Stromal cell of bone marrow (primary cell): ENCODE measurements around the gene AKIRIN2.
"Not testable (repeated sequence)": the region's sequence is repeated elsewhere in the genome, so short reads cannot be mapped to it uniquely, and the experiment has no call there.

ENCODE experiments used
- DNase-seq: peaks from one replicate; pipeline ENCODE4 v3.0.0-alpha.2; 2012; ENCODE audit warnings: low read depth

Gene AKIRIN2

GRCh38 chr6:87718662-87719433, 16.8 kb upstream of the AKIRIN2 start:
- DNase-seq, result no peak

GRCh38 chr6:87716928-87717614, 15.0 kb upstream of the AKIRIN2 start:
- DNase-seq, result no peak

DNA sequence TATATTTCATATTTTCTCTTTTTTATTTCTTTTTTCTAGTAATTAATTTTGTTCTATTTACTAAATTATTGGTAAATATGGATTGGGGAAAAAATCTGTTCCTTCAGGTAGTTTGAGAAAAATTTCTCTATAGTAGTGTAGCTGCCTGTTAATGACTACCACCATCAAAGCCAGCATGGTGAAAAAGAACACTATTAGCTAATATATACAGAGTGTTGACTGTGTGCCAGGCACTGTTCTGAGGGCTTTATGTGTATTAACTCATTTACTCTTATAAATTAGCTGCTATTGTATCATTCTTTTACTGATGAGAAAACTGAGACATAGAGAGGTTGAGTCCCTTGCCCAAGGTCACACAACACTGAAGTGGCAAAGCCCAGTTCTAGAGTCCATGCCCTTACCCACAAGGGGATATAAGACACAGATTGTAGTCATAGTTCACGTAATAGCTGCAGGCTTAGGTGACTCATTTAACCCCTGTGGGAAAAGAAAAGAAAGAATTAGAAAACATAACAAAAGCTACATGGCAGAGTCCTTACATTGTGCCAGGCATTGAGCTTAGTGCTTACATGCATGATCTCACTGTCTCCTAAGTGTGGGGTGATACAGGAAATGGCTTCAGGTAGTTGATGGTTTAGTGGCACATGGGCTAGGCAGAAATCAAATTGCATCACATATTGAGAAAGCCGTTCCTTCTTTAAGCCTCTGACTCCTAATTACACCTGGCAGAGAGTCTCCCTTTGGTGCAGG, 12.2 kb upstream of the AKIRIN2 start:
- DNase-seq, result peak; percentile 81

DNA sequence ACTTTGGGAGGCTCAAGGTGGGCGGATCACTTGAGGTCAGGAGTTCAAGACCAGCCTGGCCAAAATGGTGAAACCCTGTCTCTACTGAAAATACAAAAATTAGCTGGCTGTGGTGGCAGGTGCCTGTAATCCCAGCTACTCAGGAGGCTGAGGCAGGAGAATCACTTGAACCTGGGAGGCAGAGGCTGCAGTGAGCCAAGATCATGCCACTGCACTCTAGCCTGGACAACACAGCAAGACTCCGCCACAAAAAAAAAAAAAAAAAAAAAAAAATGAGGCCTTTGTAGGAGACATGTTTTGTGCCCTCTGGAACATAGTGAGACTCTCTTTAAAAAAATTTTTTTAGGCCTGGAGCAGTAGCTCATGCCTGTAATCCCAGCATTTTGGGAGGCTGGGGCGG, 10.7 kb upstream of the AKIRIN2 start:
- not testable (repeated sequence) for DNase-seq

DNA sequence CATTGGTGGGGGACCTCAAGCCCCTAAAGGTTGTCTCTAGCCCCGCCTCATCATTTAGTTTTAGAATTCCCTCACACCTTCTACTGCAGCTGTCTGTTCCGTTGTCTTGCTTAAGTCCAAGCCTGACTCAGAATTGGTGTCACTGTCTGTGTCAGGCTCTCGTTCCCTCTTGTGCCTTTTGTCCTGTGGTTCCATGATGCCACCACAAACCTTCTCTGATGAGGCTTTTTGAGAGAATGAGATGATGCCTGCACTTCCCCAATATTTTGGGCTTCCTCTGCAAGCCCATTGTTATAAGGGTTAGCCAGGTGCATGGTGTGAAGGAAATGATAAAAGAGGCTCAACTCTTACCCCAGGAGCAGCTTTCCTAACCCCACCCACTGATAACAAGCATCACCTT, 8.1 kb upstream of the AKIRIN2 start:
- DNase-seq, result no peak

GRCh38 chr6:87708581-87709427, 6.8 kb upstream of the AKIRIN2 start:
- DNase-seq, result not testable (repeated sequence)

GRCh38 chr6:87706187-87706966, 4.3 kb upstream of the AKIRIN2 start:
- DNase-seq, result no peak

- DNase-seq, result no peak
Measured at GRCh38 chr6:87705070-87705691, 3.1 kb upstream of the AKIRIN2 start.

DNA sequence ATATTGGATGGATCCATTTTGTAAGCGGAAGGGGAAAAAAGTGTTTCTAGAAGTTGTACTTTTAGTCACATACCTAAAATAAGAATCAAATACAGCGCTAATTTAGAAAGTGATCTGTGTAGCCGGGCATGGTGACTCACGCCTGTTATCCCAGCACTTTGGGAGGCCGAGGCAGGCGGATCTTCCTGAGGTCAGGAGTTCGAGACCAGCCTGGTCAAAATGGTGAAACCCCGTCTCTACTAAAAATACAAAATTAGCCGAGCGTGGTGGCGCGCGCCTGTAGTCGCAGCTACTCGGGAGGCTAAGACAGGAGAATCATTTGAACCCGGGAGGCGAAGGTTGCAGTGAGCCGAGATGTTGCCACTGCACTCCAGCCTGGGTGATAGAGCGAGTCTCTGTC, 1.0 kb upstream of the AKIRIN2 start:
- not testable (repeated sequence) for DNase-seq

GRCh38 chr6:87702589-87702945, 534 bp upstream of the AKIRIN2 start:
- no peak for DNase-seq

DNA sequence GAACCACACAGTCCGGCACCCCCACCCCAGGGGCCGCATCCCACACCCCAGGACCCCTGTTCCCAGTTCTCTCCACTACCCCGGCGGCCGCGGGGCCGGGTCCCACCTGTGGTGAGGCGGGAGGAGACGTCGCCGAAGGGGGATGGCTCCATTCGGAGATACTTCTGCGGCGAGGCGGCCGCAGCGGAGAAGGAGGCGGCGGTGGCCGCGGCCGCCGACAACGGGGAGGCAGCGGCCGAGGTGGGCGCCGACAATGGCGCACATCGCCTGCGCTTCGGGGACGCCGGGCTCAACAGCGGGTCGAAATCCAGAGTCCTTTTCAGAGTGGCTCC, 723 bp downstream of the AKIRIN2 start:
- DNase-seq, result no peak

DNA sequence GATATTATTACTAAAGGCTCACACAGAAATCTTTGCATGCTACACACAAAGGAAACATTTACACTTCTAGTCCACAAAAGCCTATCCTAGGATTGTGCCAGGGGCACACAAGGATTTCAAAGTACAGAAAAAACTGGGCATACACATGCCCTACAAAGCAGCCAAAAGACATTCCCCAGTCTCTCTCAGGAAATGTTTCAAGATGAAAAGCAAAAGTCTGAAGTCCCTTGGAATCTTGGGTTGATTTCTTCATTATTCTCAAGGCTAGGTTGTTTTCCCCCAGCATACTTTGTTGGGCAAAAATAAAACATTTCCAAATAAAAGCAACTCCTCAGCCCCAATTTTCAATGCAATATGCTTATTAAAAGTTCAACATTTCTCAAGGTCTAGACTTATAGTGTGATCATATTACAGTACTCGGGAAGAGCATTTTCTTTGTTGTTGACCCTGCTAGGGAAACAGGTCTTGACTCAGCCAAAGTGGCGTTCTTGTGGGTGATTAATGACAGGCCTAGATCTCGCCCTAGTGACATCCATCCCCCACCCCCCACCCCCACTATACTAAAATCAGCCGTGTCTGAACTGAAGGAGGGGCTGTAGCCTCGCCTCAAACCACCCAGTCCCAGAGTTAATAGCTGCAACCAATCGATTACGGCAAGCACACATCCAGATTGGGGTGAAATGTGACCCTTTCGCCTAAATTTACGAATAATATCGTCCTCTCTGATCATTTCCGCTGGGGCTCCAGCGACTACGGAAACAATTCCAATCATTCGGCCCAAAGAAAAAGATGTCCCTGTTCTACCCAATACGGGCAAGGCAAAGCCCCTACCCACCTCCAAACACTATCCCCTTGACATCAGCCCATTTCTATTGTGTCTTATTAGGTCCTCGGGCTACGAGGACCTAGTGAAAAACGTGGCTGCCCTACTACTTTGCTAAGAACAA, 1.4 kb downstream of the AKIRIN2 start:
- DNase-seq, result peak; percentile 61

DNA sequence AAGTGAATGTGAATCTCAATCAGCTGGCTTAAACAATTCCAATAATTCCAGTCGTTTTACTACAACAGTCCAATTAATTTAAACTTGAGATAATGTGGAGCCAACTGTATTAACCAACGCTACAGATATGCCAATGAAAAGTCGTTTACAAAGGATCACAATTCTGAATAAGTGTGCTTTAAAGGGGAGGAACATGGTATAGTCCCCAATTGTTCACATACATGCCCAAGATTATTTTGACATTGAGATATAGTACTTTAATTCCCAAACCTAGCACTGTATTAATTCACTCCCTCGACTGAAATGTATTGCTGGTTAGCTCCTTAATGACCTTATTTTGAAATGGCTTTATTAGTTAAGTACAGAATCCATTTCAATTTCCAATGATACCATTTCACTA, 2.5 kb downstream of the AKIRIN2 start:
- no peak for DNase-seq

DNA sequence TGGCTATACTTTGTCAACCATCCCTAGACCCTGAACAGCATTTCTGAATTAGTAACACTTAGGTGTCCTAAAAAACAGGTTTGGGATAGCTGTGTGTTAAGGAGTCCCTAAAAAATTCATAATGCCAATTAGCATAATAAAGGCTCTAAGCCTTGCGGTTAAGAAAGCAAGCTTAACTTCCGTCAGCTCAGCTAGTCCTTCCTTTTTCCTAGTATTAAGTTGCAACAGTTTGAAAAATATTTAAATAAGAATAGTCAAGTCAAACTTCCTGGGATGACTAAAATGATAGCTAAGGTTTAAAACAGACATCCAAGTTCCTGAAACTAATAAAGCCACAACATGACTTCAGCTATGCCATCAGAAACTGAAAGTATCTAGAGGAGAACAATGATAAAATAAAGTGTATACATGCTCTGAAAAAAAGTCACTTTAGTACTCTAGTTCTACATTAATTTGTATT, 3.5 kb downstream of the AKIRIN2 start:
- DNase-seq, result no peak

GRCh38 chr6:87697581-87698546, 4.2 kb downstream of the AKIRIN2 start:
- peak; percentile 66 for DNase-seq

DNA sequence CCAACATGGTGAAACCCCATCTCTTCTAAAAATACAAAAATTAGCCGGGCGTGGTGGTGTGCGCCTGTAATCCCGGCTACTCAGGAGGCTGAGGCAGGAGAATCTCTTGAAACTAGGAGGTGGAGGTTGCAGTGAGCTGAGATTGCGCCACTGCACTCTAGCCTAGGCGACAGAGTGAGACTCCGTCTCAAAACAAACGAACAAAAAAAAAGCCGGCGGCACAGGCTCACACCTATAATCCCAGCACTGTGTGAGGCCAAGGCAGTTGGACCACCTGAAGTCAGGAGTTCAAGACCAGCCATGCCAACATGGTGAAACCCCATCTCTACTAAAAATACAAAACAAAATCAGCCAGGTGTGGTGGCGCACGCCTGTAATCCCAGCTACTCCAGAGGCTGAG, 5.2 kb downstream of the AKIRIN2 start:
- not testable (repeated sequence) for DNase-seq

DNA sequence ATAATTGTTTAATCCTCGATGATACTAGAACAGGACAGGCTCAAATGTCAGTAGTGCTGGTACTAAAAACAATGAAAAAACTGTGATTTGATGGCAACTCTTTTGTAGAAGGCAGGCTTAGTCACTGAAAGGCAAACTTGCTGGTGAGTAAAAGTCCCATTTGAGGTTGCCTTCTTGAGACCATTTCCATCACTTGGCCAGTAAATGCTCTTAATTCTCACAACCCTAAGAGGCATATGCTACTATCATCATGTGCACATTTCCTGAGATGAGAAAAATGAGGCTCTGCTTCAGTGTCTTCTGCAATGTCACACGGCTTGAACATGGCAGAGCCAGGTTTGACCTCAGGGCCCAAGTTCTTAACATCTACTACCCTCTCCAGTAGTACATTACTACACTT, 9.9 kb downstream of the AKIRIN2 start:
- no peak for DNase-seq

- DNase-seq, result no peak
Measured at GRCh38 chr6:87690441-87690840, 11.6 kb downstream of the AKIRIN2 start.
